ENCODE measurements around the gene OR5K2. TPM values are rescaled to one million over a fixed set of nuclear protein-coding genes. Genes with fewer than 3 reads are reported as not detected.

The OR5K2 gene
- total and polyA plus RNA-seq, 9 donors = not detected

- no peaks in the 10 kb centered on the region for H3K9me3 ChIP-seq
- TF ChIP-seq EP300 (IDR thresholded peaks at IDR 0.05) (no peak), POLR2A (IDR thresholded peaks at IDR 0.05) (no peak), CTCF (IDR thresholded peaks at IDR 0.05) (no peak)
- H3K27ac ChIP-seq = no peak overlapping the region
- intact Hi-C loops (cut with DNase I) = no loop called here
- DNase-seq = no peak
- no peaks in the 10 kb centered on the region for H3K36me3 ChIP-seq
- H3K4me1 ChIP-seq (ENCODE audit: insufficient read depth) = peaks cover 5% of the 10 kb centered on the region
- no peak overlapping the region for H3K4me3 ChIP-seq
- H3K27me3 ChIP-seq = no peaks in the 10 kb centered on the region
- 87 to 89% (median 88%) methylated on average over 6 of the region's 6 CpGs for WGBS, 3 donors
Observed at GRCh38 chr3:98525494-98525893, 28.0 kb downstream of the OR5K2 start.

GRCh38 chr3:98528474-98529346, 31.2 kb downstream of the OR5K2 start:
- no peaks in the 10 kb centered on the region for H3K27me3 ChIP-seq
- no peak overlapping the region for H3K27ac ChIP-seq
- no peaks in the 10 kb centered on the region for H3K36me3 ChIP-seq
- no peak overlapping the region for H3K4me3 ChIP-seq
- WGBS, 3 donors = 37 to 47% (median 40%) methylated on average over 4 of the region's 4 CpGs
- no peak for DNase-seq
- intact Hi-C loops (cut with DNase I) = no loop called here
- TF ChIP-seq POLR2A (IDR thresholded peaks at IDR 0.05) (no peak), EP300 (IDR thresholded peaks at IDR 0.05) (no peak), CTCF (IDR thresholded peaks at IDR 0.05) (no peak)
- H3K4me1 ChIP-seq (ENCODE audit: insufficient read depth) = no peaks in the 10 kb centered on the region
- H3K9me3 ChIP-seq = no peaks in the 10 kb centered on the region

GRCh38 chr3:98529856-98530459, 32.5 kb downstream of the OR5K2 start:
- Histone ChIP-seq H3K27me3 (no peaks in the 10 kb centered on the region), H3K4me3 (no peak overlapping the region), H3K9me3 (no peaks in the 10 kb centered on the region), H3K4me1 (ENCODE audit: insufficient read depth) (no peaks in the 10 kb centered on the region), H3K27ac (no peak overlapping the region), H3K36me3 (no peaks in the 10 kb centered on the region)
- DNase-seq = no peak
- TF ChIP-seq CTCF (IDR thresholded peaks at IDR 0.05) (no peak), POLR2A (IDR thresholded peaks at IDR 0.05) (no peak), EP300 (IDR thresholded peaks at IDR 0.05) (no peak)
- intact Hi-C loops (cut with DNase I) = no loop called here
- WGBS, 3 donors = 89 to 91% (median 90%) methylated on average over 8 of the region's 8 CpGs

GRCh38 chr3:98530676-98531075, 33.2 kb downstream of the OR5K2 start:
- no peaks in the 10 kb centered on the region for H3K27me3 ChIP-seq
- H3K4me3 ChIP-seq = no peak overlapping the region
- 78 to 88% (median 79%) methylated on average over 2 of the region's 2 CpGs for WGBS, 3 donors
- no peak for DNase-seq
- no peak for TF ChIP-seq EP300 (IDR thresholded peaks at IDR 0.05)
- no peak for TF ChIP-seq CTCF (IDR thresholded peaks at IDR 0.05)
- no peak for TF ChIP-seq POLR2A (IDR thresholded peaks at IDR 0.05)
- H3K27ac ChIP-seq = no peak overlapping the region
- H3K4me1 ChIP-seq (ENCODE audit: insufficient read depth) = no peaks in the 10 kb centered on the region
- intact Hi-C loops (cut with DNase I) = no loop called here
- no peaks in the 10 kb centered on the region for H3K36me3 ChIP-seq
- H3K9me3 ChIP-seq = no peaks in the 10 kb centered on the region
